Hematopoietic multipotent progenitor cell treated with erythropoietin and hydrocortisone succinate and interleukin-3 and kit ligand, for 17 days (in vitro differentiated cells): ENCODE results near the gene SMYD2.
A peak's percentile ranks its signal among the peaks of the same experiment; 100 is the strongest.

Experiments used
- DNase-seq: peaks from one replicate; pipeline ENCODE4 v3.0.0-alpha.2; 2015; ENCODE audit warnings: low spot score

SMYD2 gene

DNA sequence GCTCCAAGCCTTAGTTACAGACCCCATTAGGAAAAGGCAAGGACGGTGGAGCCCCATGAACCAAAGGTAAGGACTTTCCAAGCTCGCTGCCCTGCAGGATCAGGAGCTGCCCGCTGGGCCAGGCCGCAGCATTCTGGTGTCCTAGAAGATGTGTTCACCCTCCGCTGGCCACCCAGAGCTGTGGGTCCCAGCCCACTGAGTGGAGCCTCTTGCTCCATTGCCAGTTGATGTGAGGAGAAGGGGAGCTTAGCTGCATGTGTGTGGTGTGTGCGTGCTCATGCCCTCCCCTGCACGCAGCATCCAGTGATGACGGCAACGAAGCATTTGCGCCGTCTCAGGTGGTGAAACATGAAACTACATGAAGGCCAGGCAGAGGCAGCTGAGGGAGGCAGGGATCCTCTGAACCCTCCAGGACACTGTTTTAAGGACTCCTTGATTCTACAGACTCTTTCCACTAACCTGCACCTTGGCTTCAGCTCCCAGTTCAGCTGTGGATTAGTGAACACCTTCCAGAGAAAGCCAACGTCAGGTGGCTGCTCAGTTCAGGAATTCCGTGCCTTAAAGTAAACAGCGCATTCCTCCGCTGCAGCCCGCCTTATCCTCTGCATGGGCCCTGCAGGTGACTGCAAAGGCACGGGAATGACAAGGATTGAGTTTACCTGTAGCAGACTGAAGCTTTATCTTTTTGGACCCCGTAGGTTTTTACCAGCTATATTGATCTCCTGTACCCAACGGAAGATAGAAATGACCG is 48.7 kb downstream of the SMYD2 start:
- DNase-seq, result no peak

DNA sequence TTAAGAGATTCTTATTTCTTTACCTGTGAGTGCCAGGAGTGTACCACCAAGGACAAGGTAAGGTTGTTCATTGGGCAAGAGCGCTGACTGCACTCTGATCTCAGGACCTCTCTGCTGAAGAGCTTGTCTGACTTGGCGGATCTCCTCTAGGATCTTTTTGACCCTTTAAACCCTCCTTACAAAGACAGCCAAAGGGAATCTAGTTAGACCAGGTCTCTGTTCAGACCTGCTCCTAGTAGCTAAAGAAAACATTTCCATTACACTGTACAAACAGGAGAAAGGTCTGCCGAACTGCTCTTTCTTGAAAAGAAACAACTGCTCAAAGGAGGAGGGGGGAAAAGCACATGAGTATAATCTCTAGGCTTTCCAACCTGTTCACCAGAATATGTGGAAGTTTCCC is 49.3 kb downstream of the SMYD2 start:
- DNase-seq, result no peak

DNA sequence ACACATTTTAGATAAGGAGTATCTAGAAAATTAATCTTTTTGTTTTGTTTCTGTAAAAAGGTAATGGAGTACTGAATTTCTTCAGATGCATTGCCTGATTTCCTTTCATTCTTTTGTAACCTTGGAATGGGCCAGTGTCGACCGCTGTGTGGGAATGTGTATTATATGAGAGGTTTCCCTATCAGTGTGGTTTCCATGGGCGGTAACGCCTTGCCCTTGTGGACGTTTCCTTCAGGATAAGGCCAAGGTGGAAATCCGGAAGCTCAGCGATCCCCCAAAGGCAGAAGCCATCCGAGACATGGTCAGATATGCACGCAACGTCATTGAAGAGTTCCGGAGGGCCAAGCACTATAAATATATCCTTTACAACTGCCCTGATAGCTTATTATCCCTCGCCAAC is 49.8 kb downstream of the SMYD2 start:
- no peak for DNase-seq

GRCh38 chr1:214331180-214331579 is 50.2 kb downstream of the SMYD2 start:
- DNase-seq, result no peak

DNA sequence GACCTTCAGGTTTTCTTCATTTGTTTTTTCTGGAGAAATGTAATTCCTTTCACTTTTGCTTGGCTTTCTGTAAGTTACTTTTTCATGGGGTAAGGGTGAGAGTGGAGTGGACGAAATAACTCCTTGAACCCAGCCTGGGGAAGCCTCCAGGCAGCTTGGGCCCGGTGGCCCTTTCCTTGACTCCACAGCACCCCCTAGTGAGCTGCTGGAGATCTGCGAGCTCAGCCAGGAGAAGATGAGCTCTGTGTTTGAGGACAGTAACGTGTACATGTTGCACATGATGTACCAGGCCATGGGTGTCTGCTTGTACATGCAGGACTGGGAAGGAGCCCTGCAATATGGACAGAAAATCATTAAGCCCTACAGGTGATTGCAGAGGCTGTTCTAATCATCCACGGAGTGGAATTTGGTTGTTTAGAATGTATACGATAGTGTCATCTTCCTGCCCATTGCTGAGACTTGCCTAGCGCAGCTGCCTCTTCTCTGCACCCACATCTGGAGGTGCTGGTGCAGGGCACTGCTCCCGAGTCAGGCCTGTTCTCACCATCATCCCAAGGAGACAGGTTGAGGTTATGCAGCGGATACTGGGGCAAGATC is 51.0 kb downstream of the SMYD2 start:
- DNase-seq, result peak; percentile 51

- DNase-seq, result peak; percentile 48
Observed at GRCh38 chr1:214332946-214333798, 52.2 kb downstream of the SMYD2 start.

GRCh38 chr1:214335567-214335966 is 54.6 kb downstream of the SMYD2 start:
- DNase-seq, result no peak

DNA sequence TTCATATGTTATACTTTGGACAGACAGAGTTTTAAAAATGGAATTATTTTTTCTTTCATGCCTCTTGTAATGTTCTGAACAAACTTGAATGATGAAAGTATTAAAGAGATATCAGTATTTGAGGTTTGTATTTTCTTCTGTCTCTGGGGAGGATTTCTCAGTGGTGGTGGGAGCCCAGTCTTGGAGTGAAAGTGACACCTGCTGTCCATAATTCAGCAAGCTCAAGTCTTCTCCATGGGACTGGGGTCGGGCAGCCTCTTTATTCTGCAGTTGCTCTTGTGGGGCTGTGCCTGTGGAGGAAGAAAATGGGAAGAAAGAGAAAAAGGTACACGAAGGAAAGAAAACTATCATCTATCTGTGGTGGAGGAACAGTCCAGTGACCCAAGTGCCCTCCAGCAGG is 56.1 kb downstream of the SMYD2 start:
- no peak for DNase-seq

- no peak for DNase-seq
Observed at GRCh38 chr1:214337511-214337910, 56.6 kb downstream of the SMYD2 start.

GRCh38 chr1:214338212-214338611 is 57.3 kb downstream of the SMYD2 start:
- DNase-seq, result no peak

GRCh38 chr1:214341459-214341858 is 60.5 kb downstream of the SMYD2 start:
- DNase-seq, result no peak

DNA sequence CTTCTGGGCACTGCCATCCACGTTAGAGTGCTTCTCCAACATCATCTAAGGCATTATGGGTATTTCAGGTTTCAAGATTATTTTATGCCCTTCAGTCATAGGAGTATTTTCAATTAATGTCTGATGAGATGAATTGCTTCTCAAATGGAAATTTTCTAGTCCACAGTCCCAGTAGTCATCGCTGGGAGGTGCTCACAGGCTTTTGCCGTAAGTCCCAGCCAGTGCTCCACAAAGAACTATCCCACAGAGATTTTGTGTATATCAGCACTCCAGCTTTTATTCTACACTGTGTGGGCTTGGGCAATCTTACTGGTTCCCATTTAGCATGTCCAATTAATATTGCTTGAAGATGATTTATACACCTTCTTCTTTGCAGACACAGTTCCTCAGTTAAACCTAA is 61.0 kb downstream of the SMYD2 start:
- DNase-seq, result no peak

DNA sequence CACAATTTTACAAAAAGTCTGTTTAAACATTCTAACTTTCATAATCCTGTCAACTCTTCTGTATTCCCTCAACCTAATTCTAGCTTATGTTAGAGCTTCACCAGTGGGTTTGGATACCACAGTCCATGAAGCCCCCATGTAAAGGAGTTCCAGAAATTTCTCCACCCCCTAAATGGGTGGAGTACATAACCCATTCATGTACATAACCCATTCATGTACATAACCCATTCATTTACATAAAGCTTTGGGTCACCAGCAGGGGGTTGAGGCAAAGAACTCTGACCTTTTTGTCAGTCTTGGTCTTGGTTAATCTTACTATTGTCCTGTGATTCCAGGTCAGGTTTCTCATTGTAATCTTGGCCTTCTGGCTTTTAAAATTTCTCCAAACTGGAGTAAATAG is 61.6 kb downstream of the SMYD2 start:
- DNase-seq, result no peak

DNA sequence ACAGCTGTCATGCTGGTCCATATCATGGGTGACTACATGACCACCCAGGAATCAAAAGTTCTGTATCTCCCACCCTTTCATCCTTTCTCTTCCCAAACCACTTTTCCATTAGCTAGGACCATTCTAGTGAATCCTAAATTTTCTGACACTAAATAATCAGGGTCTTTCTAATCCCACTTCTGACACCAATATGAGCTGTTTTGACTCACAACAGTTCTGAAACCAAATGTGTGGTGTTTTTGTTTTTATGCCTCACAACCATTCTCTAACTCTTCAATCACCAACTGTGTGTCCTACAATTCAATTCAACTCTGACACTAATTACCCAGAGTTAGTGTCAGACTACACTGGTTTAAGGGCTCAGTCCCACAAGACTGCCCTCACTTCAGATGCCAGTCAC is 63.9 kb downstream of the SMYD2 start:
- DNase-seq, result no peak

DNA sequence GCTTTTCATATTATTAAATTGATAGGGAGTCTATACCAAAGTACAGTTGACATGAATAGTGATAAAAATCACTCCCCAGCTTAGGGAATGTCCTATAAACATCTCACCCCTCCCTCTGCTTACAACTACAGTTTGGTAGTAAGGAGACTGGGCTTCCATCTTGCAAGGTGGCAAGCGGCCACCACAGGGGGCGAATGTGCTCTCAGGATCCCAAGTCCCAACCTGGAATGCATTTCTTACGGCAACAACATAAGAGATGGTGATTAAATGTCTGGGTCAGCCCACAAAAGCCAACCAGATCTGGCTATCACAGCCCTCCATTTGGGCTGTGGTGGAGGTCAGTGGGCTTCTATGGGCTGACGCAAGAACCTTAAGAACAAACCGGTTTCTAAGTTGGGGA is 68.0 kb downstream of the SMYD2 start:
- no peak for DNase-seq

DNA sequence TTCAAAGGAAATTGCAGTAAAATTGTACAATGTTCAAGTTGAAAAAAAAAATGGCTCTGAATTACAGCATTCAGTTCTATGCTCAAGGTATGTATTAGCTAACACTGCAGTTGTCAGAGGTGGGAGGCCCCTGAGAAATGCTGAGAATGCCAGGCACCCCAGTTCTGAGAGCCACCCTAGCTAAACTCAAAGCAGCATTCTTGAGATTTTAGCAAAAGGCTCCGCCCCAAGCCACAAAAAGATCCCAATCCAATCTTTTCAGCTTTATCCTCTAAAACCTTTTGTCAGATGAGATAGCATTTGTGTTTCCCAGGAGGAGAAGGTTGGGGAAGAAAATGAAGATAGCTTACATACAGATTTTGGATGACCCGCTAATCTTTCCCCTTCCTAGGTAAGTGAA is 68.8 kb downstream of the SMYD2 start:
- no peak for DNase-seq

DNA sequence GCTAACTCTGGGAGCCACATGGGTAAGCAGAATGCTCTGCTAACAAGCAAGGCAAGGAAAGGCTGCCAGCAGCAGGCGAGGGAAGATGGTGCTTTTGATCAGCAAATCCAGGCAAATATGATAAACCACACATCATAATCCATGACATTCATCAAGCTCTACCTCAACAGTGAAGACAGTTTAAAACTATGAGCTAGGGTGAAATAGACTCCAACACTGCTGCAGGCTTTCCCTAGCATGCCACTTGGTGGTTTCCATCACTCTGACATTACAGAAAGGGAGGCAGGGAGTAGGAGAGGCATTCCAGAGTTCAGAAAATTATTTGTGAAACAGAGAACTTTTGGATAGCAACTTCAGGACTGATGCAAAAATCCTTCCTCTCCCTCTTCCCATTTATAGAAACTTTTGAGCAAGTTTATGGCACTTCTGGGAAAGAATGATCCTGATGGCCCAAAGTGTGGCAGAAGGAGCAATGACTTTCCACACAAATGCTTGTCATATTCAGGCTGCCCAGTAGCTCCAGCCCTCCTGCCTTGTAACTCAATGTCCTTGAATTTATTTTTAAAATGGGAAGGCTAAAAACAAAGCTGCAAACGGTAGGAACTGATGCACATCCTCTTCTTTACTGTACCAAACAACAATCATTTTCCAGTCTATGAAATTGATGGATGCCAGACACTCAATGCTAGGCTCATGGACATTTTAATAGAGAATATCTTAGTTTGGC is 70.8 kb downstream of the SMYD2 start:
- DNase-seq, result no peak

- DNase-seq, result no peak
Observed at GRCh38 chr1:214352838-214353237, 71.9 kb downstream of the SMYD2 start.

DNA sequence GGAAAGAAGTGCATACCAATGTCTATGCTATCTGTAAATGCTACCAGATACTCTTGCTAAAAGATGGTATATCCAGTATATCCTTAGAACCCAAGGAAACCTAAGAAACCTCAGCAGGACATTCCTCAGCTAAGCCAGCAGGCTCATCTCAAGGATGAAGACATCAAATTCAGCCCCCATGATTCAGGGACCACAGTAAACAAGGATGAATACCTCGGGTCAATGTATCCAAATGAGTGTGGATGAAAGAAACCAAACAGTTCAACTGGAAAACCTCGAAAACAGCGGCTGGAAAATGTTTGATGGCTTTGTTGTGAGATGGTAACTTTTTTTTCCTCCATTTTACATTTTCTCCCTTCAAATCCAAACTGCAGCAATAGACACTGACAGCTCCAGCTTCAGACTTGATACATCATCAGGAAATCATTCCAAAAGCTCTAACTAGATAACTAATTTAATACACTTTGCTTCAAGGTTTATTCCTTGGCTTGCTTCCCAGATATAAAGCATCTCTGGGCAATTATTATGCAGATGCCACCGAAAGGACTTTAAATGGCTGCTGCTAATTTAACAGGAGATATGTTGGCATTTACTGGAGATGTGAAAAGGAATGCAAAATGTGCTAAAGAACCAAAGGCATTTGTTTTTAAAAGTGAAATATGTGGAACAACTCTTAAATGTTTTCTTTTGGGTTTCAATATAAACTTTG is 73.6 kb downstream of the SMYD2 start:
- no peak for DNase-seq

- DNase-seq, result no peak
Observed at GRCh38 chr1:214360116-214360515, 79.2 kb downstream of the SMYD2 start.

DNA sequence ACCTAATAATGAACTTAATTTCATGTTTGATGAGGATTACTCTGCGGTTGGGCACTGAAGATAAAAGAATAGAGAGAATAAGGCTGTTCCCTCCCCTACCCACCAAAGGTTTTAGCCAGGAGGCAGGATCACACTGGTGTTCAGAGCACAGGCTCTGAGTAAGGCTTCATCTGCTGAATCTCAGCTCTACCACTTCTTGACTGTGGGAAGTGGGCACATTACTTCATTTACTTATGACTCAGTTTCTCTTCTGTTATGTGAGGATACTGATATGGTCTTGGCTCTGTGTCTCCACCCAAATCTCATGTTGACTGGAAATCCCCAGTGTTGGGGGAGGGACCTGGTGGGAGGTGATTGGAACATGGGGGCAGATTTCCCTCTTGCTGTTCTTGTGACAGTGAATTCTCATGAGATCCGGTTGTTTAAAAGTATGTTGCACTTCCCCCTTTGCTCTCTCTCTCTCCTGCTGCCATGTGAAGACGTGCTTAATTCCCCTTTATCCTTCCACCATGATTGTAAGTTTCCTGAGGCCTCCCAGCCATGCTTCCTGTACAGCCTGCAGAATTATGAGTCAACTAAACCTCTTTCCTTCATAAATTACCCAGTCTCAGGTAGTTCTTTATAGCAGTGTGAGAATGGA is 79.7 kb downstream of the SMYD2 start:
- no peak for DNase-seq
